Gastroesophageal sphincter (tissue), 3 donors: ENCODE data around the gene KRTAP10-9.
"Not testable (repeated sequence)": the region's sequence is repeated elsewhere in the genome, so short reads cannot be mapped to it uniquely, and the experiment has no call there.

Experiments used
- CTCF ChIP-seq, 4 experiments: fragments of 200-600 bp in 2 of 4; fragments of 450-650 bp in 2 of 4; sonication (generic) in 1 of 4; IDR thresholded peaks; one replicate each; pipeline ENCODE4 v1.5.1; 2017 to 2019; ENCODE audit warnings: antibody characterized with exemption in 4 of 4, mild to moderate bottlenecking in 2 of 4, moderate library complexity in 2 of 4
- EP300 ChIP-seq: sonication (generic); formaldehyde crosslinking; IDR thresholded peaks from one replicate; pipeline ENCODE4 v1.6.1; 2017; ENCODE audit warnings: antibody characterized with exemption, mild to moderate bottlenecking
- POLR2A ChIP-seq, 2 donors: fragments of 450-650 bp; IDR thresholded peaks; one replicate each; pipeline ENCODE4 v1.6.1; 2017; ENCODE audit warnings: antibody characterized with exemption in 2 of 2, mild to moderate bottlenecking in 2 of 2, moderate library complexity in 1 of 2

- not testable (repeated sequence) for TF ChIP-seq POLR2A (IDR thresholded peaks at IDR 0.05); CTCF (IDR thresholded peaks at IDR 0.05); EP300
Observed at GRCh38 chr21:44580231-44580821, 46.6 kb upstream of the KRTAP10-9 start, which contains the start of gene KRTAP10-5.
